Subcutaneous abdominal adipose tissue (tissue), 5 donors: ENCODE results near the gene GCGR.

Source experiments
- H3K27ac ChIP-seq: one replicate; pipeline ENCODE4 v1.7.0; 2013; ENCODE audit warnings: low read depth, mild to moderate bottlenecking, inconsistent platforms, low read length, moderate library complexity
- H3K27me3 ChIP-seq, 5 donors: one replicate each; pipeline ENCODE4 v1.7.0; 2013; ENCODE audit warnings: low read length in 5 of 5, inconsistent platforms in 1 of 5; ENCODE audit not compliant: control insufficient read depth in 5 of 5, insufficient read depth in 4 of 5
- H3K36me3 ChIP-seq, 5 donors: one replicate each; pipeline ENCODE4 v1.7.0; 2013; ENCODE audit warnings: low read length in 5 of 5; ENCODE audit not compliant: control insufficient read depth in 5 of 5, insufficient read depth in 5 of 5
- H3K4me1 ChIP-seq, 5 donors: one replicate each; pipeline ENCODE4 v1.7.0; 2013; ENCODE audit warnings: low read length in 5 of 5, mild to moderate bottlenecking in 3 of 5, moderate library complexity in 1 of 5; ENCODE audit not compliant: control insufficient read depth in 5 of 5, insufficient read depth in 5 of 5
- H3K4me3 ChIP-seq, 5 donors: one replicate each; pipeline ENCODE4 v1.7.0; 2013; ENCODE audit warnings: low read length in 5 of 5, low read depth in 1 of 5
- H3K9ac ChIP-seq, 5 donors: one replicate each; pipeline ENCODE4 v1.7.0; 2013; ENCODE audit warnings: low read length in 5 of 5, mild to moderate bottlenecking in 4 of 5, moderate library complexity in 3 of 5
- H3K9me3 ChIP-seq, 5 donors: one replicate each; pipeline ENCODE4 v1.7.0; 2013; ENCODE audit warnings: low read length in 5 of 5; ENCODE audit not compliant: control insufficient read depth in 5 of 5
- donor health status: healthy.
- donor health status: healthy.
- donor health status: healthy.
- donor health status: healthy.
- donor health status: healthy.

Gene GCGR

GRCh38 chr17:81811705-81812570 lies 8.0 kb downstream of the GCGR start:
- peaks cover 16 to 63% (median 55%) of the 10 kb centered on the region in 5 donors for H3K27me3 ChIP-seq

GRCh38 chr17:81812571-81813370 lies 8.8 kb downstream of the GCGR start:
- no peak overlapping the region for H3K27ac ChIP-seq
- H3K36me3 ChIP-seq: no peaks in the 10 kb centered on the region
- no peaks in the 10 kb centered on the region for H3K4me1 ChIP-seq
- no peak overlapping the region for H3K4me3 ChIP-seq
- H3K27me3 ChIP-seq: peaks cover 16 to 55% (median 49%) of the 10 kb centered on the region in 5 donors
- H3K9me3 ChIP-seq: no peaks in the 10 kb centered on the region
- no peak overlapping the region for H3K9ac ChIP-seq

More at GRCh38 chr17:81811705-81812570, 8.0 kb downstream of the GCGR start:
- Histone ChIP-seq H3K4me3 (no peak overlapping the region), H3K36me3 (no peaks in the 10 kb centered on the region), H3K9ac (no peak overlapping the region), H3K9me3 (no peaks in the 10 kb centered on the region), H3K27ac (no peak overlapping the region), H3K4me1 (no peaks in the 10 kb centered on the region)

GRCh38 chr17:81813371-81813684 lies 9.4 kb downstream of the GCGR start:
- H3K4me1 ChIP-seq: no peaks in the 10 kb centered on the region
- H3K27ac ChIP-seq: no peak overlapping the region
- no peaks in the 10 kb centered on the region for H3K9me3 ChIP-seq
- no peaks in the 10 kb centered on the region for H3K36me3 ChIP-seq
- peaks cover 11 to 50% (median 48%) of the 10 kb centered on the region in 5 donors for H3K27me3 ChIP-seq
- no peak overlapping the region for H3K4me3 ChIP-seq
- no peak overlapping the region for H3K9ac ChIP-seq

- no peak overlapping the region for H3K4me3 ChIP-seq
- H3K27me3 ChIP-seq: peaks cover 11 to 47% (median 43%) of the 10 kb centered on the region in 5 donors
- no peak overlapping the region for H3K9ac ChIP-seq
- no peaks in the 10 kb centered on the region for H3K9me3 ChIP-seq
- no peaks in the 10 kb centered on the region for H3K4me1 ChIP-seq
- no peaks in the 10 kb centered on the region for H3K36me3 ChIP-seq
- H3K27ac ChIP-seq: no peak overlapping the region
These were observed 10.1 kb downstream of the GCGR start for GRCh38 chr17:81813861-81814683.

- Histone ChIP-seq H3K4me1 (no peaks in the 10 kb centered on the region), H3K9me3 (no peaks in the 10 kb centered on the region), H3K36me3 (no peaks in the 10 kb centered on the region), H3K9ac (no peak overlapping the region), H3K4me3 (no peak overlapping the region), H3K27ac (no peak overlapping the region), H3K27me3 (peaks cover 8 to 42% (median 37%) of the 10 kb centered on the region in 5 donors)
These were observed 11.0 kb downstream of the GCGR start for GRCh38 chr17:81814748-81815645.

- H3K9me3 ChIP-seq: no peaks in the 10 kb centered on the region
- H3K4me1 ChIP-seq: no peaks in the 10 kb centered on the region
- peaks cover 4 to 37% (median 31%) of the 10 kb centered on the region in 5 donors for H3K27me3 ChIP-seq
- no peak overlapping the region for H3K27ac ChIP-seq
- H3K9ac ChIP-seq: no peak overlapping the region
- H3K36me3 ChIP-seq: no peaks in the 10 kb centered on the region
- H3K4me3 ChIP-seq: no peak overlapping the region
These were observed 11.7 kb downstream of the GCGR start for GRCh38 chr17:81815646-81815986.

GRCh38 chr17:81817758-81818147 lies 13.8 kb downstream of the GCGR start:
- Histone ChIP-seq H3K27ac (no peak overlapping the region), H3K9ac (no peak overlapping the region), H3K4me1 (peaks cover 3 to 15% (median 14%) of the 10 kb centered on the region in 5 donors), H3K36me3 (peaks cover 0 to 6% (median 6%) of the 10 kb centered on the region in 5 donors), H3K27me3 (peaks cover 0 to 23% (median 16%) of the 10 kb centered on the region in 5 donors), H3K9me3 (no peaks in the 10 kb centered on the region), H3K4me3 (no peak overlapping the region)

DNA sequence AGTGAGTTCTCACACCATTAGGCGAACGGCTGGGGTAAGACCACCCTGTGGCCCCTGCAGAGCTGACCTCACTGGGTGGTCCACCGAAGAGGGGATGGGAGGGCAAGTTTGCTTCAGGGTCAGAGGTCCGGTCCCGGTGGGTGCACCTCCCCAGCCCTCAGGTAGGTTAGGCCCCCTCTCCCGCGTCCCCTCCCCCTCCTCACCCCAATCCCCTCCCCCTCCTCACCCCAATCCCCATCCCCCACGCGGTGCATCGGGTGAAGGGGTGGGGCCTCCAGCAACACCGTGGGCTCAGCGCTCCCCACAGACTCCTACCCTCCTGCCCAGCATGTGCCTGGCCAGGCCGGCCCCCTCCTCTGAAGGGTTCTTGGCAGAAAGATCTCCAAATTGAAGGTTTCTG lies 15.8 kb downstream of the GCGR start:
- no peak overlapping the region for H3K4me3 ChIP-seq
- peaks cover 0 to 14% (median 12%) of the 10 kb centered on the region in 5 donors for H3K27me3 ChIP-seq

DNA sequence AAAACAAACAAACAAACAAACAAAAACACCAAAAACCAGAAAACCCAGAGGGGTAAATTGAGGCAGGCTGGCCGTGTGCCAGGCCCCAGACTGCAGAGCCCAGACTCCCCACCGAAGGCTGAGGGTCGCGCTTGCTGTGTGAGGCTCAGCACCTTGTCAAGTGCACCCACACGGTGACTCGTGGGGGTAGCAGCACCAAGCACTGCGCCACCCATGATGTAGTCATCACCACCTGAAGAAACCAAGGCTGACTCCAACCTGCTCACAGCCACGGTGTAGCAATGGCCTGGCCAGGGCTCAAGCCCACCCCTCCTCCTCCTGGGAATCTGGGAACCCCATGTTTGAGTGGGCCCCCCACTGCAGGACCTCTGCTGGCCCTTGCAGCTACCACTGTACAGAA lies 17.2 kb downstream of the GCGR start:
- Histone ChIP-seq H3K36me3 (peaks cover 0 to 25% (median 21%) of the 10 kb centered on the region in 5 donors), H3K4me3 (peak overlapping the region in 1 of 5 donors; percentile 35), H3K4me1 (peaks cover 4 to 21% (median 18%) of the 10 kb centered on the region in 5 donors), H3K9me3 (no peaks in the 10 kb centered on the region), H3K27me3 (peaks cover 0 to 7% (median 6%) of the 10 kb centered on the region in 5 donors), H3K27ac (no peak overlapping the region), H3K9ac (no peak overlapping the region)

More for the DNA sequence above, 15.8 kb downstream of the GCGR start:
- Histone ChIP-seq H3K9me3 (no peaks in the 10 kb centered on the region), H3K9ac (no peak overlapping the region), H3K4me1 (peaks cover 3 to 15% (median 14%) of the 10 kb centered on the region in 5 donors), H3K27ac (no peak overlapping the region), H3K36me3 (peaks cover 0 to 25% (median 21%) of the 10 kb centered on the region in 5 donors)
